ENCODE data around the gene AGPAT3.

Gene AGPAT3

DNA sequence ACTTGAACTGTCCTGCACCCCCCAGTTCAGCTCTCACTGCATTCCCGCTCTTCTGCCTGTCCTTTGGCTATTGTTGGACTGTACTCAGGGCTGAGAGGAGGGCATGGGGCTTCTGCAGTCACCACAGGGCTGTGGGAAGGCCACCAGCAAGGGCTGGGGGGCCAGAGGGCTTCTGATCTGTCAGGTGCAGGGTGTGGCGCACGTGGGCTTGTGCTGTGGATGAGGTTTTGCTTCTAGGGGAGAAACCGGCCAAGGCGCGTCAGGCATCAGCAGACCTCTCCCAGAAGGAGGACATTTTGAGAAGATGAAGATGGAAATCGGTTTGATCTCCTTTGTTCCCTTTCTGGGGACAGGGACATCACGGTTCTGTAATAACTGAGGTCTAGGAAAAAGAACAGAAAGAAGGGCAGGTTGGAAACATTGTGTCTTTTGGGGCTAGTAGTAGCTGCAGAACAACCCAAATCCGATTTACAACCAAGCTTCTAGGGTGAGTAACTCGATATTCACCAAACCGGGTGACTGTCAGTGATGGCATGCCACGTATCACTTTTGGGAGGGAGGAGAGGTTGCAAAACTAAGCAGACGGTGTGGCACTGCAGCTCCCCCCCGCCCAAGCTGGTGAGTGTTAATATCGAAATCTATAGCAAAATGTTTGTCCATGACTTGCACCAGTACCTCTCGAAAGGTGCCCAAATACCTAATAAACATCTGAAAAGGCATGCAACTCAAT is 40.9 kb downstream of the AGPAT3 start:
- DNase-seq (ENCODE audit: extremely low read depth in 1 of 2, low read depth in 1 of 2), result no peak

DNA sequence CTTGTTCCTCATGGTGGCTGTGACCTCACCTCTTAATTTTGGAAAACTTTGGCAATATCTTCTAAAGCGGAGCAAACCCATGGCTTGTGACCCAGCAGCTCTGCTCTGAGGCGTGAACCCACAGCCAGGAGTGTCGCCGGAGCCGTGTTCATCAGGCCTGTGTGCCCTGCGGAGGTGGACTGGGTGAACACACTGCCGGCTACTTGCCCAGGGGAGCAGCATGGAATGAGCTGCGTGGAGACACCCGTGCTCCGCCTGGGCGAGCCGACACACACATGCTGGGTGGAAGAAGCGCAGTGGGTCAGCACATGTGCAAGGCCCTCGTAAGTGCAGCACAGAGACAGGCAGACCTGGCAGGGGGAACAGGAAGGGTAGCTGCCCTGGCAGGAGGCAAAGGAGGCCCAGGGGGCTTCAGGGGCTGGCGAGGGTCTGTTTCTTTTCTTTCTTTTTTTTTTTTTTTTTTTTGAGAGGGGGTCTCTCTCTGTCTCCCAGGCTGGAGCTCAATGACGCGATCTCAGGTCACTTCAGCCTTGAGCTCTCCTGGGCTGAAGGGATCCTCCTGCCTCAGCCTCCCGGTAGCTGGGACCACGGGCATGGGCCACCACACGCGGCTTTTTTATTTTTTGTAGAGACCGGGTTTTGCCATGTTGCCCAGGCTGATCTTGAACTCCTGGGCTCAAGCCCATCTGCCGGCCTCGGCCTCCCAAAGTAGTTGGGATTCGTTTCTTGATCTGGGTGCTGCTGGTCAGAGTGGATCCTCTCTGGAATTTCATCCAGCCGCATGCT is 41.8 kb downstream of the AGPAT3 start:
- no peak for DNase-seq (ENCODE audit: extremely low read depth in 1 of 2, low read depth in 1 of 2)

DNA sequence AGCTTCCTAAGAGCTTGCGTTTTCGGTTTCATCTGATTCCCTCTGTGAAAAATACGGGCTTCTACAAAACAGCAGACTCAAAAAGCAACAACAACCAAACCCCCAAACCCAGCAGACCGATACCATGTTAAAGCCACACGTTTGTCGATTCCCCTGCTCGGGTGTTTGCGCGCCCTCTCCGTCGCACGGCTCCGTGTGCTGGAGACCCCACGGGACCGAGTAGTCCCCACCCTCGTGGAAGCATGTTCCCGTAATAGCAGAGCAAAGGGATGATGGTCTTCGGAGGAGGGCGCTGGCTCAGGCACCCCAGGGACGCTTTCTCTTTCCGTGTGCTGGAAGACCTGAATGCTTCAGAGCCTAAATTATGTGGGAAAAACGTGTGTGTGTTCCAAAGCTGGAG is 42.7 kb downstream of the AGPAT3 start:
- DNase-seq (ENCODE audit: extremely low read depth in 1 of 2, low read depth in 1 of 2), result no peak

DNA sequence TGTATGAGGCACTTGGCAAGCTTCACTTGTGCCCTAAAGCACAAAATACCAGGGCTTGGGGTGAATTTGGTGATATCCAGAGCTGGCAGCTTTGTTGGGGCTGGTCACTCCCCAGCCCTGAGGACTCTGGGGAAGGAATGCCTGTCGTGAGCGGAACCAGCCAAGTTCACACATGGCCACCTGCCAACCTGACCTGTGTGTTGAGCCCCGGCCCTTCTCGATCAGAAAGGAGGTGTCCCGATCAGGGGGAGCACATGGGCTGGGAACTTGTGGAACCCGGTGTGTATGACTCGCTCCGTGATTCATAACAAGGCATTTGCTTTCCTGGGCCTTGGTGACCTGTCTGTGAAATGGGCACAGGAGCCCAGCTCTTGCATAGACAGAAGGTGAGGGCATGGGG is 43.1 kb downstream of the AGPAT3 start:
- no peak for DNase-seq (ENCODE audit: extremely low read depth in 1 of 2, low read depth in 1 of 2)

DNA sequence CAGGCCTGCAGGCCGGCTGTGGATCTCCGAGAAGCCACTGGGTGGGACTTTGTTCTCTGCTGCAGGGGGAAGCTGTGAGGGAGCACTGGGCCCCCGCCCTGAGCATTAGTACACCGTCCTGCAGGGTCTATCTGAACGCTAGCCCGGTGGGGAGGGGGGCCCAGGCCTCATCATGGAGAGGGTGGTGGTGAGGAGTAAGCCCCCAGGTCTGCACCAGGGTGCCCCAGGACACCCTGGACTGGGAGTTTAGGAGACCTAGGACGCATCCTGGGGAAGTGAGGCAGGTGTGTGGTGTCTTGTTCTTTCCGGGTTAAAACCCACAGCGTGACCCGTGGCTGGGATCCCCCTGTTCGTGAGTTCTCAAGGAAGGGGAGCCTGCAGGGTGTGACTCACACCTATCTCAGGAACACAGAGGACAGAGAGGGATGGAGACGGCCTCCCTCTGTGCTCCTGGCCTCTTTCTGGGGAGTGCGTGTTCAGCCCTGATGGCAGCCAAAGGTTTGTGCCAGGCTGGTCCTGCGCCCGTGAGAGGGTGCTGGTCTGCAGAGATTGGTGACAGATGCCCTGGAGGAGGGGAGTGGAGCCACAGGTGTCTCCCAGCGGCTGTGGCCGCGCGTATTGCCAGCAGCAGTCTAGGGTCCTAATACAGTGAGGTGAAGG is 44.8 kb downstream of the AGPAT3 start:
- DNase-seq (ENCODE audit: extremely low read depth in 1 of 2, low read depth in 1 of 2), result no peak

DNA sequence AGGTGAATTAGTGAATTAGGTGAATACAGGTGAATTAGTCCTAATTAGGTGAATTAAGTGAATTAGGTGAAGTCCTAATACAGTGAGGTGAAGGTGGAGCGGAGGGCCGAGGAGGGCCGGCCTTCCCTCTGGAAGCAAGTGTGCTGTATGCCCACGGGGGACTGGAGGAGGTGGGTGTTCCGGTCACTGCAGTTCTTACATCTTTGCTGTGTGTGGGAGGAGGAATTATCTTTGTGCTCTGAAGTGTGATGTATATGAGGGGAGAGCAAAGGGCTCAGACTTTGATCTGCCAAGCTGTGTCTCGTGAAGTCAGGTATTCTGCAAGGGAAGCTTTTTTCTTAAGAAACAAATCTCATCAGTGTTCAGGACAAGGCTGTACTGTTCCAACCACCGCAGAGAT is 45.4 kb downstream of the AGPAT3 start:
- no peak for DNase-seq (ENCODE audit: extremely low read depth in 1 of 2, low read depth in 1 of 2)

DNA sequence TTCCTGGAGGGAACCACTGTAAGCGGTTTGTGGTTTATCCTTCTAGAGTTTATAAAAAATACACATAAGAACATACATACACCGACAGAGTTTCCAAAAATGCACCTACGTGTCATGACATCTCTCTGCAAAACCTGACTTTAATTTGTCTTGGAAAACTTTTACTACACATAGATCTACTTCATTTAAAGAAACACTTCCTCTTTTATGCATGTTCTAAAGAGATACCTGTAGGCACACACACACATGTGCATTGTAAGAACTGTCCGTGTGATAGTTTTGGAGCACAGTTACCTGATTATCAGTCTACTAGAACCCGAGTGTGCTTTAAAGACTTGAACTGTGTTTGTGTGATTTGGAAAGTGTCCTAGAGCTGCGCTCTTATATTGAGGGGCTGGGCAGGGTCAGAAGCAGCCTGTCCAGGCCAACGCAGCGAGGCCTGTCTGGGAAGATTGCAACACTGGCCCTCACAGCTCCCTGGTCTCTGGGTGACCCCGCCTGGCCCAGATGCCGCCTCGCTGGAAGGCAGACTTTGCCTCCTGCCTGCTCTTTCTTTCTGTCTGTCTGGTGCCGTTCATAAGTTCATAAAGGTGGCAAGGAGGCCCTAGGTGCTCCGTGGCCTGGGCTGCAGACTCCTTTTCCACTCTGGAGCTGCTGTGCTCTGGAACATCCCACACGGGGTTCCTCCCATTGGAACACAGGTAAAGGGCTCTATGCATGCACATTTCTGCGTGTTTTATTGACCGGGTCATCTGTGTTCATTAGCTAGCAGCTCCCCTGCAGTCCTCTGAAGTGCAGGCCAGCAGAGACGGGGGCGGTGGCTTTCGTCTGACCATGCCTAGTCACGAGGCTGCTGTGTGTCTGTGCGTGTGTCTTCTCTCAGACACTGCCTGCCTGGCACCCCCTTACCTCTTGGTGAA is 46.3 kb downstream of the AGPAT3 start:
- no peak for DNase-seq (ENCODE audit: extremely low read depth in 1 of 2, low read depth in 1 of 2)

DNA sequence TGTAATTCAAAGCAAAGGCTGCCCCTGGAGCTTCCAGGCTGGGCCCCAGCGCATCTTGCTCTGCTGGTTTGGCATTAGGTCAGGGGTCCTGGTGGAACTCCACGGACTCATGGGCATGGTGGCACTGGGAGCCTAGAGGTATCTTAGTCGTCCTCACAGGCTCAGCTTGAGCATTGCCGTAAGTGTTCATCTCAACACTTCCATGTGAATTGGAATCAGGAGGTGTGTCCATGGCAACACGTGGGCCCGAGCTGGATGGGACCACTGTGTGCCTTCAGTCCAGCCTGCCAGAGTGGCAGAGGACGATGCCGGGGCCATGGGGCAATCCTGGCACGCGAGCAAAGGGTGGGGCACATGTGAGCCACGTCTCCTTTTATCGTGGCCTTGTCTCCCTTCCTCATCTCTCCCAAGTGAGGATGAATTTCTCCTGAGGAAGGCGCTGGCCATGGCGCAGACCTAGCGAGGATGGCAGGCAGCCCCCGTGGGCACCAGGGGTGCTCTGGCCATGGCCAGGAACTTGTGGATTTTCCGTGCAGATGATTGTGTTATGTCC is 47.0 kb downstream of the AGPAT3 start:
- DNase-seq (ENCODE audit: extremely low read depth in 1 of 2, low read depth in 1 of 2), result no peak

DNA sequence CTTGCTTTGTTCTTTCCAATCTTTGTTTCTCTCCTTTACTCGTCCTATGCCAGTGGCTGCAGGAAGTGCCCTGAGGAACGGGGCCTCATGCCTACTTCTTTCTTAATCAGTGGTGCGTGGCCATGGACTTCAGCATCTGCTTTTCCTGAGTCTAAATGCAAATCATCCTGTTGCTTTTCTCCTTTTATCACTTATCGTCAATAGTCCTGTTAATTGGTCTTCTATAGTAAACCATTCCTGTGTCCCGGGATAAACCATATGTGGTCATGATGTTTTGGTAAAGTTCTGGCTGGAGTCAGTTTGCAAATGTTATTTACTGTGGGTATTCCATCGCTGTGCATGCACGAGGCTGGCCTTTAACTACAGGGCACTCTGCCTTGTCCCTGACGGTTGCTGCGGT is 47.5 kb downstream of the AGPAT3 start:
- no peak for DNase-seq (ENCODE audit: extremely low read depth in 1 of 2, low read depth in 1 of 2)

DNA sequence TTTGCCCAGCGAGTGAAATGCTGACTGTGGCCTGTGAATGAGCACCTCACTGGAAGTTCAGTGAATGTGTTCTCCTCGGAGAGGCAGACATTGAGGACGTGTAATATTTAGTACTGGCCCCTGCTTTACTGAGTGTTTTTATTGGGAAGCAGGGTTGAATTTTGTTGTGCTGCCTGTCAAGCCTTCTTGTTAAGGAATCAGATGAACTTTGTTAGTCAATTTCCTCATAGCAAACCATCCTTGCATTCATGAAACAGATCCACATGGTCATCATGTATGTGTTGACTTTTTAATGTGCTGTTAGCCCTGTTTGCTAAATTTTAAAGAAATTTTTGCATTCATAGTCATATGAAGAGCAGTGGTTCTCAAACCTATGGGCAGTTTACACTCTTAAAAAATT is 47.9 kb downstream of the AGPAT3 start:
- no peak for DNase-seq (ENCODE audit: extremely low read depth in 1 of 2, low read depth in 1 of 2)

DNA sequence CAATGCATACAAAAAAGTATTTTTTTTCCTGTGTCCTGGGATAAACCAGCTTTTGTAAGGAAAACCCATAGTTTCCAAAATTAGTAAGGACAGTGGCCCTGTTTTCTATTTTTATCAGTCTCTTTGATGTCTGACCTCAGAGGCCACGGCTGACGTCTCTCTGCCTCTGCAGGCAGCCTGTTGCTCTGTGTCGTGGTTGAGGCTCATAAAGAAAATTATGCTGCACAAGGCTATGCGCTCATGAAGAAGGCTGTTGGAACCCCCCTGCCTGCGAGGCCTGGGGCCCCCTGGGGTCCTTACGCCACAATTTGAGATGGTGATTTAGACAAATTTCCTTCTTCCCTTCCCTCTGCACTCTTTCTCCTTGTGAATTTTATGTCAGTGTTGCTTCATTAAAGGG is 48.9 kb downstream of the AGPAT3 start:
- no peak for DNase-seq (ENCODE audit: extremely low read depth in 1 of 2, low read depth in 1 of 2)

DNA sequence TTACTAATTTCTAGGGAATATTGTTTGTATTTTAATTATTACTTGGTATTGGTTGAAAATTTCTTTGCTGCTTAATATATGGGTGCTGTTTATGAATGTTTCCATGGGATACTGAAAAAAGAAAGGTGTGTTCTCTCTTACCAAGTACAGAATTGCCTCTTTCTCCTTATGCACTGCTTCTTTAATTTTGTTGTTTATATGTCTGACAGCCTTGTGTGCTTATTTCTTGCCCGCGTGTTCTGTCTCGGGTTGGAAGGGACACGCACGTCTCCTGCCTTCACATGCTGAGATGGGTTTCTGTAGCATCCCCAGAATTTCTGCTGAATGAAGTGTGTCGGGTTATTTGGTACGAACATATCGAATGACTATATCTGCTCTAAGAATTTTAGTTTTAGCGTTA is 51.1 kb downstream of the AGPAT3 start:
- DNase-seq (ENCODE audit: extremely low read depth in 1 of 2, low read depth in 1 of 2), result no peak

DNA sequence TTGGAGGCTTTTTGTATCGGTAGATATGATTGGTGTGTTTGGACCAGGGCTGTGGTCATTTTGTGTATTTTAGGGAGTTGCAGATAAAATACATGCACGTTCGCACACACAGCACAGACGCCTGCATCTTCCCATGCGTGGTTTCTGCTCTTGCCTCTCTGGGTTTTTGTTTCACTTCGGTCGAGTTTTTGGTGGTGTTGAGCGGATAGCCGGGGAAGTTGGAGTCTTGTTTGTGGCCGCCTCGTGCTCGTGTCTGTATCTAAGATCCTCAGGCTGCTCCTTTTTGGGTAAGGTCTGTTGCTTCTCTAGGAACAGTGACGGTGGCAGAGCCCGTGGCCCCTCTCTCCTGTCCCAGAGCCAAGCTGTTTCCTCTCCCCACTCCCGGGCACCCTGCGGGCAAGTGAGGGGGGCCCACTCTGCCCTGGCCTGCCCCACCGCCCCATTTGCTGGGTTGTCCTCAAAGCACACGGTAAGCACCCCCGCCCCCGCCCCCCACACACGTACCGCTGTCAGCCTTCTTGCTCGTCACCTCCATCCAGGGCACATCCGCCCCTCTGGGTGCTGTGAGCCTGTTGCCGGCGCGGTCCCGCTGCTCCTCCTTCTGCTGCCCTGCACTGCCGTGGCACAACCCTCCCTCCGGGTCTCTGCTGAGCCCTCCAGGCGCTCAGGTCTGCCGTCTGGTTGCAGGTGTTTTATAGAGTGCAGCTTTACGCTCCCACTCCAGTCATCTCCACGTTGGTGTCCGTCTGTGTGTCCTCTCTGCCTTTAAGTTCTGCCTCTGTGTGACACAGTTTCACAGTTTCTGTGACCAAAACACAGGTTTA is 51.9 kb downstream of the AGPAT3 start:
- peak in 1 of 2 donors; percentile 56 for DNase-seq (ENCODE audit: extremely low read depth in 1 of 2, low read depth in 1 of 2)

DNA sequence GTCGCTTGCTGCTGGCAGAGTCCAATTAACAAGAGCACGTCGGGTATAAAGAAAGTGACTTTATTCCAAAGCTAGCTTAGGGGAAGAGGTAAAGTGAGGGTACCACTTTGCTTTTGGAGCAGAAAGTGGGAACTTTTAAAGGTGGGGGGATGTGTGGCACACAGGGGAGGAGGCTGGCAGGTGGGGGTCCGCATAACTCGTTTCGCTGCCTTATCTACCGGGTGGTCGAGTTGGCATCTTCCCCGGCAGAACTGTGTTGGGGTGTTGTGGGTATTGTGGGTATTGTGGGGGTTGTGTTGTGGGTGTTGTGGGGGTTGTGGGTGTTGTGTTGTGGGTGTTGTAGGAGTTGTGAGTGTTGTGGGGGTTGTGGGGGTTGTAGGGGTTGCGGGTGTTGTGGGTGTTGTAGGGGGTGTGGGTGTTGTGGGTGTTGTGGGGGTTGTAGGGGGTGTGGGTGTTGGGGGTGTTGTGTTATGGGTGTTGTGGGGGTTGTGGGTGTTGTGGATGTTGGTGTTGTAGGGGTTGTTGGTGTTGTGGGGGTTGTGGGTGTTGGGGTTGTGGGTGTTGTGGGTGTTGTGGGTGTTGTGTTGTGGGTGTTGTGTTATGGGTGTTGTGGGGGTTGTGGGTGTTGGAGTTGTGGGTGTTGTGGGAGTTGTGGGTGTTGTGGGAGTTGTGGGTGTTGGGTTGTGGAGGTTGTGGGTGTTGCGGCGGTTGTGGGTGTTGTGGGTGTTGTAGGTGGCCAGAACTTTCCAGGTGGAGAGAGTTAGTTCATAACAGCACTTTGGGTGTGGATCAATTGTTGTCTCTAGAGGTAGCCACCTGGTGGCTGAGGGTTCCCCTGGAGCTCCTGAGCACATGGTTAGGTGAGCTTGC is 52.7 kb downstream of the AGPAT3 start:
- no peak for DNase-seq (ENCODE audit: extremely low read depth in 1 of 2, low read depth in 1 of 2)

DNA sequence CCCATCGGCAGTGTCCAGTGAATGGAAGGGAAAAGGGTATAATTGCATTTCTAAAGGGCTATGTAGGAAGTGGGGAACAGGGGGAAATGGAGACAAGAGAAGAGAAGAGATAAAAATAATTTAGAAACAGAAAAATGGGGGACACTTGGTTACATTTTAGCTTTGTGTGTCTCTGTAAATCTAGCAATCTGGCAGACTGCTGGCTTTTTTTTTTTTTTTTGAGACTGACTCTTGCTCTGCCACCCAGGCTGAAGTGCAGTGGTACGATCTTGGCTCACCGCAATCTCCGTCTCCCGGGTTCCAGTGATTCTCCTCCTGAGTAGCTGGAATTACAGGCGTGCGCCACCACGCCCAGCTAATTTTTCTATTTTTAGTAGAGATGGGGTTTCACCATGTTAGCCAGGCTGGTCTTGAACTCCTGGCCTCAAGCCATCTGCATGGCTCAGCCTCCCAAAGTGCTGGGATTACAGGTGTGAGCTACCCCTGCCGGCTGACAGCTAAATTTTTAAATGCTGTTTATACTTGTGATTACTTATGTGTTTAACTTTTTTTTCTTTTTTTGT is 53.4 kb downstream of the AGPAT3 start:
- no peak for DNase-seq (ENCODE audit: extremely low read depth in 1 of 2, low read depth in 1 of 2)

DNA sequence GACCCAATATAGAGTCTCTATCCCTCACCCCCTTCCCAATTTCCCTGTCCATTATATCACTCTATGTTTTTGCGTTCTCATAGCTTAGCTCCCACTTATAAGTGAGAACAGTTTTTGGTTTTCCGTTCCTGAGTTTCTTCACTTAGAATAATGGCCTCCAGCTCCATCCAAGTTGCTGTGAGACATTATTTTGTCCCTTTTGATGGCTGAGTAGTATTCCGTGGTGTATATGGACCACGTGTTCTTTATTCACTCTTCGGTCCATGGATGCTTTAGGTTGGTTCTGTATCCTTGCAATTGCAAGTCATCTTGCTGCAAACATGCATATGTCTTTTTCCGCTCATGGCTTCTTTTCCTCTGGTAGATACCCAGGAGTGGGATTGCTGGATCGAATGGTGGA is 54.3 kb downstream of the AGPAT3 start:
- DNase-seq (ENCODE audit: extremely low read depth in 1 of 2, low read depth in 1 of 2), result no peak

DNA sequence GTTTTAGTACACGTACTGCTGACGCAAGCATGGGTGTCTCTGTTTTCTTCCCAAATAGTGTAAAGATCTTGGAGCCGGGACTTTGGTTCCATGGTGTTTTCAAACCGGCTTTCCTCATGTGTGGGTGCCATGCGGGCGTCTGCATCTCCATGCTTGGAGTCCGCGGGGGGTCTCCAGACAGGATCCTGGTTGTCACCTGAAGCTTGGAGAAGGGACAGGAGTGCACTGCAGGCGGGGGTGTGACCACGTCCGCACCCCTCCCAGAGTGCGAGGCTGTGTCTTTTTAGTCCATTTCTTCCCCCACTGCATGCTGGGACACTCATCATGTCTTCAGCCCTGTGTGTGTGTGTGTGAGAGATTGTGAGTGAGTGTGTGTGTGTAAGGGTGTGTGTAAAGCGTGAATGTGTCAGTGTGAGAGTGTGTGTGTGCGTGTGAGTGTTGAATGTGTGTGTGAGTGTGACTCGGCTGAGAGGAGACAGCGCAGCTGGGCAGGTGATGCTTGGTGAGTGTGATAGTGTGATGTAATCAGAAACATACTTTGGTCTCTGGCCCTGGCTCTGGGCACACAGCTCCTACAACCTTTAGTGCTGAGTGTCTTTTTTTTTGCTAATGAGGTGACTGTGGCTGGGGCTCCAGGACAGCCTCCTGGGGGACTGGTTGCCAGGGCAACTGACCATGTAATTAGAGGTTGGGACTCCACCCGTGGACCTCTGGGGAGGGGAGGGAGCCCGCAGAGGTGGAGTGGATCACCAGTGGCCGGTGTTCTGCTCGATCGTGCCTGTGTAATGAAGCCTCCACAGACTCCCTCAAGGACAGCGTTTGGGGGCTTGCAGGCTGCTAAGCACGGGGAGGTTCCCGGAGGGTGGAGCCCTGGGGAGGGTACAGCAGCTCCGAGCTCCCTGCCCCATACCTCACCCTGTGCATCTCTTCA is 55.1 kb downstream of the AGPAT3 start:
- DNase-seq (ENCODE audit: extremely low read depth in 1 of 2, low read depth in 1 of 2), result no peak
